SW 1271 (cell line): Measurements from ENCODE around the gene EFNA2.
"Not testable (repeated sequence)": the region's sequence is repeated elsewhere in the genome, so short reads cannot be mapped to it uniquely, and the experiment has no call there.

Experiments used
- DNase-seq, 2 experiments: peaks; one replicate each; lab custom pipeline; 2025; lab: John Stamatoyannopoulos, UW

EFNA2 gene

DNA sequence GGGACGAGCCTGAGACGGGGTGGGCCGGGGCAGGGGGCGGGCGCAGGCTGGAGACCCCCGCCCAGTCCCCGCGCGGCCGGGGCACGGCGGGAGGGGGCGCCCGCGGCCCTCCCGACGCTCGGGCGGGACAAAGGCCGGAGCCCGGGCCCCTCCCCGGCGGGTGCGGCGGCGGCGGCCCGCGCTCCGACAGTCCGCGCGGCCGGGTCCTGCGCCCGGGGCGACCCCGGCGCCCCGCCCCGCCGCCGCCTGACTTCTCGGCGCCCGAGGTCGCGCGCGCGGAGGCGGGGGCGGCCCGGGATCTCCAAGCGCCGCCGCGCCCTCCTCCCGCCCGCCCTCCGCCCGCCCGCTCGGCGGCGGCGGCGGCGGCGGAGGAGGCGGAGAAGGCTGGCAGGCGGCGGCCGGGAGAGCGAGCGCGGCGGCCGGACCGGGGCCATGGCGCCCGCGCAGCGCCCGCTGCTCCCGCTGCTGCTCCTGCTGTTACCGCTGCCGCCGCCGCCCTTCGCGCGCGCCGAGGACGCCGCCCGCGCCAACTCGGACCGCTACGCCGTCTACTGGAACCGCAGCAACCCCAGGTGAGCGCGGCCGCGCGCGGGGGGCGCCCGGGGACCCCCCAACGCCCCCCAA lies at the start of gene EFNA2:
EFNA2 (plus strand) TSS at position 137 of the 624 bp plus-strand sequence; CDS start at position 433, 296 bp downstream.
- DNase-seq, result no peak

DNA sequence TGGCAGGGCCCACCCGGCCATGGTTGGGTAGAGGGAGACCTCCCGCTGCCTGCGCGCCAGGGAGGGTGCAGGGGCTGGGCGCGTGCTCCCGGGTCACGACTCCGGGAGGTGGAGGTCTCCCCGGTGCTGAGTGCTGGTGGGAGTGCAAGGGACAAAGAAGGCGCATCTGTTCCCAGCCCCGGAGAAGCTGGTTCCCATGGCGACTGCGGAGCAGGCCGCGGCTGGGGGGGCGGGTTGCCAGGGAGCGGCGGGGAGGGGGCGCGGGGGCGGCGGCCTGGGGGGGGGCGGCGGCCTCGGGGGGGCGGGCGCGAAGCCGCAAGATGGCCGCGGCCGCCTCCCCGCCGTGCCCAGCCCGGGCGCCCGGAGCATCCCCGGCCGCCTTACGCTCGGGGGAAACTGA lies 49.1 kb upstream of the EFNA2 start:
- no peak for DNase-seq

DNA sequence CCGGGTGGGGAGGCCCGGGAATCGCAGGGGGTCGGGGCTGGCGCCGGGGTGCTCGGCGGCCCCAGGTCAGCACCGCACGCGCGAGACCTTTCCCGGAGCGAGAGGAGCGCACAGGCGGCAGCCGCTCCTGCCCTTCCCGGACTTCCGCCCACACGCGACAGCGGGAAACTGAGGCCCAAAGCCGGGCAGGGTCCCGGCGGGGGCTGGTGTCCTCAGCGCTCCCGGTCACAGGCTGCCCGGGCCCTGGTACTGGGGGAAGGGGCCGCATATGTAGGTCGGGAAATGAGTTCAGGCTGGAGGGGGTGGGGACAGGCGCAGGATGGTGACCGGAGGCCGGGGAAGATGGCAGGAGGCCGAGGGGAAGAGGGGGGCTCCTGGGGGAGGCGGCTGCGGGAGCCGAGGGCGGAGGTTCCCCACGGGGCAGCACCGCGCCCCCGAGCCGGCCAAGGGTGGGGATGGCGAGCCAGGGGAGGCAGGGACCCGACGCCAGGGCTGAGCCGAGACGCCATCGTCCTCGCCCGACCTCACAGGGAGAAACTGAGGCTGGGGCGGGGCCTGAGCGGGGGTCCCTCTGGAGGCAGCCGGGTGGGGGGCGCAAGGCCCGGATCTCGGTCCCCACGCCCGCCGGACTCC lies 48.5 kb upstream of the EFNA2 start:
- no peak for DNase-seq

DNA sequence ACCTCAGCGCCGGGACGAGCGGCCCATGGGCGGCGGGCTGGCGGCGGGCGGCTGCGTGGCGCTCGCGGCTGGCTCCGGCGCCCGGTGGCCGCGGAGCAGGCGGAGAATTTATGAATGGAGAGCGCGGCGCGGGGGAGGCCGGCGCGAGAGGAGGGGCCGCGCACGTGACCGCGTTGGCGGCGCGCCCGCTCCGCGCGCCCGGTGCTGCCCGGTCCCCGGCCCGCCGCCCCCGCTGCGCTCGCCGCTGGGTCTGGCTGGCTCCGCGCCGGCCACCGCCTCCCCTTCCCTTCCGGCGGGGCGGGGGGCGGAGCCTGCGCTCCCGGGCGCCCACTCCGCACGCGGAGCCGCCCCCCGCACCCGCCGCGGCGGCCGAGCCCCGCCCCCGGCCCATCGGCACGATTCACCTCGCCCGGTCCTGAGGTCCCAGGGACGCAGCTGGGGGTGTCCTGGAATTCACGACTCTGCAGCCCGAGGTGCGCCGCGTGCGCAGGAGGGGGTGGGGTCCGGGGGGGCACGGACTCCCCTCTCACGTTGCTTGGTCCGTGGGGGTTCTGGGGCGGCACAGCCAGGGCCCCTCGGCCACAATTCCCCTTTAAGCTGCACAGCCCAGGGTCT lies 47.8 kb upstream of the EFNA2 start, which contains the start of gene CBARP:
CBARP (minus strand) TSS at position 252 of the 615 bp plus-strand sequence. CDS start 1,905 bp downstream, outside the sequence.
- DNase-seq, result no peak

DNA sequence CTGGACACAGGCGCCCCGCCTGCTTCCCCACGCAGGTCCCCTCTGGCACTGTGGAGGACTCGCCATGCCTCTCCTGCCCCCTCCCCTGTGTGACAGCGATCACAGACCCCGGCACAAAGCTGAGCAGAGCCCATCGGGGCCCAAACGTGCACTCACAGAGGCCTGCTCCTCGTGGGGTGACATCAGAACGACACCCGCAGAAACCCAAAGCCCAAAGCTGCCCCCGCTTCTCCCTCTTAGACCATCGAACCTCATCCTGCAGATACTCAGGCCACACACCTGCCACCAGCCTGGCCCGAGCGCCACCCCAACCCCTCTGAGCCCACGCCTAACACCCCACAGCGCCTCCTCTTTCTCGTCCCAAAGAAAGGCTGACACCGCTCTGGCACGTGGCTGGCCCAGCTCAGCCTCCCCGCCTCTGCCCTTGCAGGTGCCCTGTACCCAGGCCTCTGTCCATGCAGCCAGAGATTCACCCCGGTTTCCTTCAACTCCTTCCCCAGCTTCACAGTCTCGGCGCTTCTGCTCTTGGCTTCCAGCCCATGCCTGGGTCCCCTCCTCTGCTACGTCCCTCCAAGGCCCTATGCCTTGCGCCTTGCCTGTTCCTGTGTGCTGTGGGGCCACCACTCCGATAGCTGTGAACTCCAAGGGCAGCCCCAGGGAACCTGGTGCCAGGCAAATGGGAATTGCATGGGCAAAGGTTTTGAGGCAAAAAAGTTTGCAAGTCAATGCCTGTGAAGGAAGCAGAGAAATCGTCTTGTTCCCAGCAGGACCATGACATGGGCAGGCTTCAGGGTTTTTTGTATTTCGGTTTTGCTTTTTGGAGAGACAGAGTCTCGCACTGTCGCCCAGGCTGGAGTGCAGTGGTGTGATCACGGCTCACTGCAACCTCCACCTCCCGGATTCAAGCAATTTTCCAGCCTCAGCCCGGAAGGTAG lies 47.0 kb upstream of the EFNA2 start:
- DNase-seq, result no peak

DNA sequence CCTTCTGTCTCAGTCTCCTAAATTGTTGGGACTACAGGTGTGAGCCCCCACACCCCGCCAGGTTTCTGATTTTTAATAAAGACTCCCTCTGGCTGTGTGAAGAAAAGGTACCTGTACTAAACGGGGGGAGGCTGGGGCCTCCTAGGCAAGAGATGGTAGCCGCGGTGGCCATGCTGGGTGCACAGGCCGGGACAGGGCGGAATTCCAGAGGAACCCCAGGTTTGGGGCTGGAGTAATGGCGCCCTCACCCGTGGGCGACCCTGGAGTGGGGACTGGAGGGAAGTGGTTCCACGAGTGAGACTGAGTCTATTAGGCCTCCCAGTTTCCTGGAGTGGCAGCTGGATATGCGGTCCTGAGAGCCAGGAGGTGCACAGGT lies 46.3 kb upstream of the EFNA2 start:
- DNase-seq, result no peak

DNA sequence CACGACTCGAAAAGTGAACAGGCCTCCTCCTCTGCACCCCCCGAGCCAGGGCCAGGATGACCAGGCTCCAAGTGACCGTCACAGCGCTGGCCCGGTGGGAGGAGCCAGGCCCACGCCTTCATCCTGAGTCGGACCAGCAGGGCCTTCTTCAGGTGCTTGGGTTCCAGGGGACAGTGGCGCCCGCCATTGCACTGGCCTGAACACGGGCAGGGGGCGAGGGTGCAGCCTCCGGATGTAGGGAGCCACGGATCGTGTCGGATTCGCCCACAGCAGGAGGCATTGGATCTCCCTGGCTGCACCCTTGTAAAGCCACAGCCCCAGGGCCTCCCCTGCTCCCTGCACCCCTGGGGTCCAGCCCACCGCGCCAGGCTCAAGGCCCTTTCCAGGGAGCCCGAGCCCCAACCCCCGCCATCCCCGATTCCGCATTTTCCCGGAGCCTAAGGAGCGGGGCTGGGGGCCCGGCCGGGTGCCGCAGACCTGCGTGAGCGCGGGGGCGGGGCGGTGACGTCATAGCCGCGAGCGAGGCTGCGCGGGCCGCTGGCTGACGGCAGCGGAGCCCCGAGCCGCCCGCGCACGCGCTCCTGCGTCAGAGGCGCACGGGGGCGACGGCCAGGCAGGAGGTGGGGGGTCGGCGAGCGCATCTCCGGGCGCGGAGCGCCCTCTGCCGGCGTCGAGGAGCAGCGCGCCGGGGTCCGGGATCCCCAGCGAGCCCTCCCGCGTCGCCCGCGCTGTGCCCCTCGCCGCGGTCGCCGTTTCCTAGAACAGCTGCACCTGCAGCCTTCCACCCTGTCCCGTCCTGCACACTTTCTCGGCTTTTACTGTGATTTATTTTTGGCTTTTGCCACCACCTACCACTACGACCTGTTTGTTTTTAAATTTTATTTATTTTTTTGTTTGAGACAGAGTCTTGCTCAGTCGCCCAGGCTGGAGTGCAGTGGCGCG lies 45.6 kb upstream of the EFNA2 start:
- peak; percentile 61 to 79 for DNase-seq

DNA sequence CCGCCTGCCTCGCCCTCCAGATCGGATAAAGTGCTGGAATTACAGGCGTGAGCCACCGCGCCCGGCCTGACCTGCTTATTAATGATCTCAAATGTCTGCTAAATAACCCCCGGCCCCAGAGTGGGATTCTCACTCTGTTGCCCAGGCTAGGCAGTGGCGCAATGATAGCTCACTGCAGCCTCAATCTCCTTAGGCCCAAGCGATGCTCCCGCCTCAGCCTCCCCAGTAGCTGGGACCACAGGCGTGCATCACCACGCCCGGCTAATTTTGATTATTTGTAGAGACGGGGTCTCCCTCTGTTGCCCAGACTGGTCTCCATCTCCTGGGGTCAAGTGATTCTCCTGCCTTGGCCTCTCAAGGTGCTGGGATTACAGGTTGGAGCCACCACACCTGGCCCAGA lies 44.7 kb upstream of the EFNA2 start:
- DNase-seq, result no peak

DNA sequence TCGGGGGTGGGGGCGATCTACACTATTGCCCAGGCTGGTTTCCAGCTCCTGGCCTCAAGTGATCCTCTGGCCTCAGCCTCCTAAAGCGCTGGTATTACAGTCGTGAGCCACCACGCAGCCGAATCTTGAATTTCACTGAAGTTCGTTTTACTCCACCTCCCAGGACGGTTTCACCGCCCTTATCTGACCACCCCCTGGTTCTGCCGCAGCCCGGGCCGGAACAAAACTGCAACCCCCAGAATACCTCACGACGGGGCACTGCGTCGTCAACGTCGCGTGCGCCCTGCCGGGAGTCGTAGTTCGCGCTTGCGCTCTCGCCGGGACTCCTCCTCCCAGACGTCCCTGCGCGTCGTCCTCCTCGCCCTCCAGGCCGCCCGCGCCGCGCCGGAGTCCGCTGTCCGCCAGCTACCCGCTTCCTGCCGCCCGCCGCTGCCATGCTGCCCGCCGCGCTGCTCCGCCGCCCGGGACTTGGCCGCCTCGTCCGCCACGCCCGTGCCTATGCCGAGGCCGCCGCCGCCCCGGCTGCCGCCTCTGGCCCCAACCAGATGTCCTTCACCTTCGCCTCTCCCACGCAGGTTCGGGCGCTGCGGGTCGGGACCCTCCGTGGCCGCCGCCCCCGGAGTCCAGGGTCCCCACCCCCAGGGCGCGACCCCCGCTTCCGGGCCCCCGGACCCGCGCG lies 44.1 kb upstream of the EFNA2 start, which contains the start of gene ATP5F1D:
ATP5F1D (plus strand) TSS at position 335 of the 679 bp plus-strand sequence; CDS start at position 435, 100 bp downstream.
- peak; percentile 84 to 90 for DNase-seq

DNA sequence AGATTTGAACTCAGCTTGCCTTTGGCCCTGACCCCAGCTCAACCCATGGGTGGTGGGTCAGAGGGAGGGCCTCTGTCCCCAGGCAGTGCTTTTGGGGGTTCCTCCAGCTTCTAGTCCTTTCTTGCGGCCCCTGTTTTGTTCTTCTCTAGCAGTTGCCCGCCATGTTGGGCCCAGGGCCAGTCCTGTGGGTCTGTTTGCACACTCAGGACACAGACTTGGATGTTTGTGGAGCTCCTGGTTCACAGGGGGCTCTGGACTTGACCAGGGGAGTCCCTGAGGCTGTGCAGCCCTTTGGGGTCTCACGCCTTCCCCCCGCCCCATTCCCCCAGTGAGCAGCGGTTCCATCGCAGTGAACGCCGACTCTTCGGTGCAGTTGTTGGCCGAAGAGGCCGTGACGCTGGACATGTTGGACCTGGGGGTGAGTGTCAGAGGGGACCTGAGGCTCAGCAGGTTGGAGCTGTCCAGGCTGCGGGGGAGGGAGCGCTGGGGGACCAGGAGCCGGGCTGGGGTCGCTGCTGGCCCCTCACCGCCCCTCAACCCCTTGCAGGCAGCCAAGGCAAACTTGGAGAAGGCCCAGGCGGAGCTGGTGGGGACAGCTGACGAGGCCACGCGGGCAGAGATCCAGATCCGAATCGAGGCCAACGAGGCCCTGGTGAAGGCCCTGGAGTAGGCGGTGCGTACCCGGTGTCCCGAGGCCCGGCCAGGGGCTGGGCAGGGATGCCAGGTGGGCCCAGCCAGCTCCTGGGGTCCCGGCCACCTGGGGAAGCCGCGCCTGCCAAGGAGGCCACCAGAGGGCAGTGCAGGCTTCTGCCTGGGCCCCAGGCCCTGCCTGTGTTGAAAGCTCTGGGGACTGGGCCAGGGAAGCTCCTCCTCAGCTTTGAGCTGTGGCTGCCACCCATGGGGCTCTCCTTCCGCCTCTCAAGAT lies 41.6 kb upstream of the EFNA2 start:
- peak; percentile 64 to 70 for DNase-seq

DNA sequence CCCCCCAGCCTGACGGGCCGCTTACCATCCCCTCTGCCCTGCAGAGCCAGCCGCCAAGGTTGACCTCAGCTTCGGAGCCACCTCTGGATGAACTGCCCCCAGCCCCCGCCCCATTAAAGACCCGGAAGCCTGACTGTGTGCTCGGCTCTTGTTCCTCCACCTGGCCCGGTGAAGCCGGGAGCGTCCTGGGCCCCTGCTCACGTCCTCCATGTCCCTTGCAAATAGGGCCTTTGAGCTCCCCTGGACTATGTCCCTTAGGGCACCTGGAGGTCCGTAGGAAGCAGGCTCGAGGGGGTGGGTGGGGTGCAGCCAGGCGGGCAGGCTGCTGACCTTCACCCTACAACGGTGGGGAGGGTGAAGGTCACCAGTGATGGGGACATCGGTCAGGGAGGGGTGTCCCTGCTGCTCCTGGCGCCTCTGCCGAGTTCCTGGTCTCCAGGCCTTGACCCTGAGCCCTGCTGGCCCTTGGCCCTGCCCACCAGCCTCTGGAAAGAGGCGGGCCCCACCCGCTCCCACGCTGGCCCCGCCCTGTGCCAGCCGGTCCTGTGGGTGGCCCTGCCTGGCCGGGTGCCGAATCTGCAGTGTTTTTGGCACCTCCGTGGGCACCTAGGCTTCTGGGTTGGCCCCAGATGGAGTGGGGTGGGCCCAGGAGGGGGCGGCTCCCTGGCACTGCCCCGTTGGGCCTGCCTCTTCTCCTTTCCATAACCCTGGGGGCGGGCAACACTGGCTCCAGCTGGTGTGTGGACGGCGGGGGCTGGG lies 40.8 kb upstream of the EFNA2 start:
- peak in 1 of 2 experiments; percentile 28 for DNase-seq

DNA sequence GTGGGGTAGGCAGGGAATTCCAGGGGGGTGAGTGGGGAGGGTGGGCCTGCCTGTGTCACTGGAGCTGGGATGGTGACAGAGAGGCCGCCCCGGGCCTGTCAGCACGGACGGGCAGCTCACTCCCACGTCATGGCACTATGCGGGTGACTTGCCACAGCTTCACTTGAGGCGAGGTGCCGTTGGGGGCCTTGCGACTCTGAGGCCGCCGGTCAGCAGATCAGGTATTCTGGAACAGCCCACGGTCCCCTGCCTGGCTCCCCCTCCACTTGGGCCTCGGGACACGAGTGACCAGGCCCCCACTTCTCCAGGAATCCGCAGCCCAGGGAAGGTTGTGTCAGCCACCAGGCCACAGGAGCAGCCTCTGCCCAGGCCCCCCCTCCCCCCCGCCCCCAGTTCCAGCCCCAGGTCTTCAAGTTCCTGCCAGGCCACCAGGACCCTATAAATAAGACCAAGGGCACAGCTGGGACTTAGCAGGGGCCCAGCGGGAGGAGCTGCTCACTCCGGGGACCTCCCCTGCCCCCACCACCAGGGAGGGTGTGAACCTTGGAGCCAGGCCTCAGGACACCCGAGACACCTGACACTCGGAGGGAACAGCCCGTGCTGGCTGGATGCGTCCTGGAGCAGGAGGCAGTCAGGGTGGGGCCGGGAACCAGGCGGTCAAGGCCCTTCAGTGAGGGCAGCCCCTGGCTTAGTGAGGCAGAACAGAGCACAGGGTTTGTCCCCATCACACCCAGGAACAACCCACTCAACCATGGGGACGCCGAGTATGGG lies 40.0 kb upstream of the EFNA2 start:
- no peak for DNase-seq

DNA sequence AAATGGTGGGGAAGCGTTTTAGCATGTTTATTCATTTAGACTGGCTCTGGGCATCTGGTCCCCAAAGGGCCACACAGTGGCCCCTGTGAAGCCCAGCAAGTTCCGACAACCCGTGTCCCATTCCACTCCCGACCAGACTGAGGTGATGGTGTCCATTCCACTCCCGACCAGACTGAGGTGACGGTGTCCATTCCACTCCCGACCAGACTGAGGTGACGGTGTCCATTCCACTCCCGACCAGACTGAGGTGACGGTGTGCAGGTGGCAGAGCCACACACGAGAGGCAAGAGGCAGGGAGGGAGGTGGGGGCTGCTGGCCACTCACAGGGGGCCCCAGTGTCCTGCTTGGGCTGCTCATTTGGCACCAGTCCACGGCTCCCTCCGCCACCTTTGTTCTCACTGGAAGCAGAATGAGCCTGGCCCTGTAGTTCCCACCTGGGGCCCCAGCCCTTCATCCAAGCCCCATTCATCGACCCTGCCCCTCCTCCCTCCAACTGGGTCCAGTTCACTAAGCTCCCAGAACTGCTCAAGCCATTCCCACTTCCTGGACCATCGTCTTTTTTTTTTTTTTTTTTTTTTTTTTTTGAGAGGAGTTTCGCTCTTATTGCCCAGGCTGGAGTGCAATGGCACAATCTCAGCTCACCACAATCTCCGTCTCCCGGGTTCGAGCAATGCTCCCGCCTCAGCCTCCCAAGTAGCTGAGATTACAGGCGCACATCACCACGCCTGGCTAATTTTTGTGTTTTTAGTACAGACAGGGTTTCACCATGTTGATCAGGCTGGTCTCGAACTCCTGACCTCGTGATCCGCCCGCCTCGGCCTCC lies 39.2 kb upstream of the EFNA2 start:
- not testable (repeated sequence) for DNase-seq

DNA sequence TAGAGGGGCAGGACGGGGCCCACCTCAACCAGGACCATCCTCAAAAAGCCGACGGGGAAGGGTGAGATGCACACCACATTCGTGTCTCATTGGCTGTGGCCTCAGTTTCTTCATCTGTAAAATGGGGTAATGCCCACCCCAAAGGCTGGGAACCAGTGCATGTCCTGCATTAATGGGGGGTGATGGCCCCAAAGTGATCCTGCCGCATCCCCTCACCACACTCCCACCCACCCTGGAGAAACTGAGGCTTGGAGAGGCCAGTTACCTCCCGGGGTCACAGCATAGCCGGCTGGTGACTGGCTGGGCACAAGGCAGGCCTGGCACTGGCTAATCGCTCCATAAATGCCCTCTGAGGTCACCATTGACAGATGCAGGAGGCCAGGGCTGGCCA lies 37.9 kb upstream of the EFNA2 start:
- DNase-seq, result no peak

DNA sequence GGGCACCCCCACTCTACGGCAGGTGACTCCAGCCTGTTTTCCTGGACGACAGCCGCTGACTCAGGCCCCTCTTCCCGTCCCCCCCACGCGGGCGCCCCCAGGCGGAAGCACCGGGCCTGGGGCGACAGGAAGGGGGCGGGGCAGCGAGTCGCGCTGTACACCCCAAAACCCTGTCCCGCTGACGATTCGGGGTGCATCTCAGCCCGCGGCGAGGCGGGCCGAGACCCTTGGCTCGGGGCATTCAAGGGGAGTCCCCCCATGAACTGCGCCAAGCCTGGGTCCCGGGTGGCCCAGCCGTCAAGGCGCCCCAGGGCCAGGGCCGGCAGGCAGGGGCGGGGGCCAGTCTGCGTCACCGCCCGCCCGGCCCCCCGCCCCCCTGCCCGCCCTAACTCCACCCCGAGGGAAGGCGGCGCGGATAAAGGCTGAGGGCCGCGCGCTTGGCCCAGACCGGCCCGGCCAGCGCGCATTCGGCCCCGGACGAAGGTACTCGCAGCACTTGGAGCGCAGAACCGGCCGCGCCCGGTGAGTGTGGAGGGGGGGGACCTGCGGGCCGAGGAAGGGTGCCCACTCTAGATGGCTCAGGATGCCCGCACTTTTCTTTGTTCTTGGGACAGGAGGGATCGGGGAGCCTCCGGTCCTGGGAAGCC lies 37.4 kb upstream of the EFNA2 start, which contains the start of gene MIDN:
MIDN (plus strand) TSS at position 445 of the 647 bp plus-strand sequence. CDS start 1,714 bp downstream, outside the sequence.
- peak; percentile 65 to 90 for DNase-seq

DNA sequence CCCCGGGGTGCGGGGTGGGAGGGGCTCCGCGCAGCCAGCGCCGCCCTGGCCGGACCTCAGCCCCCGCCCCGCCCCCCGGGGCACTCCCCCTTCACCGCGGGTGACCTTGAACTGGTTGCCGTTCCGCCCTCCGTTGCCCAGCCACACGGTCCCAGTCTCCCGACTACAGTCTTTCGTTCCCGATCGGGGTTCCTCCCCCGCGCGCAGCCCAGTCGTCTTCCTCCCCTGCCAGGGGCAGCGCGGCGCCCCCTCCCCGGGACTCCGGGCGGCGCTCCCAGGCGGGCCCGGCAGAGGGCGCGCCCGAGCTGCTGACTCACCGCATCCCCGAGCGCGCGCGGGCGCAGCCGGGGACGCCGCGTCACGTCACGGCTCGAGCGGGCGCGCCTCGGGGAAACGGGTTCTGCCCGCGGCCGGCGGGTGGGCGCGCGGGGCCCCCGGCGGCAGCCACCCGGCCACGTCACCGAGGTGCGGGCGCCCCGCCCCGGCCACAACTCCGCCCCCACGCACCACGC lies 36.8 kb upstream of the EFNA2 start:
- peak; percentile 55 to 90 for DNase-seq
